Right atrium auricular region (tissue), 2 donors: Measurements from ENCODE around the gene CRIP2. TPM values are rescaled to one million over a fixed set of nuclear protein-coding genes. Genes with fewer than 3 reads are reported as not detected.

Experiments
- DNase-seq: peaks from one replicate; pipeline ENCODE4 v3.0.0-alpha.2; 2019; ENCODE audit warnings: low spot score
- H3K27ac ChIP-seq, 2 donors: fragments of 200-600 bp; sonication (generic); 1 replicate in 1 of 2; 2 replicates in 1 of 2; pipeline ENCODE4 v1.5.1; 2016 to 2019
- H3K27me3 ChIP-seq, 2 donors: fragments of 200-600 bp; sonication (generic); one replicate each; pipeline versions ENCODE4 v1.5.1 to v1.6.0; 2017 to 2019
- H3K36me3 ChIP-seq: fragments of 200-600 bp; sonication (generic); one replicate; pipeline ENCODE4 v1.5.1; 2016
- H3K4me1 ChIP-seq, 2 donors: fragments of 200-600 bp; sonication (generic); one replicate each; pipeline versions ENCODE4 v1.5.1 to v1.6.0; 2017 to 2019
- H3K4me3 ChIP-seq, 2 donors: fragments of 200-600 bp; sonication (generic); 1 replicate in 1 of 2; 2 replicates in 1 of 2; pipeline ENCODE4 v1.5.1; 2017 to 2019; ENCODE audit warnings: mild to moderate bottlenecking in 1 of 2, moderate library complexity in 1 of 2
- H3K9me3 ChIP-seq, 2 donors: fragments of 200-600 bp; sonication (generic); one replicate each; pipeline ENCODE4 v1.5.1; 2019
- CTCF ChIP-seq, 2 donors: fragments of 200-600 bp; sonication (generic); IDR thresholded peaks; one replicate each; pipeline ENCODE4 v1.5.1; 2019; ENCODE audit warnings: antibody characterized with exemption in 2 of 2
- total RNA-seq, 2 donors: library from RNA; depleted of rRNA; stranded (reverse); fragments of >200 nt; gene quantifications; one replicate each; pipeline ENCODE4 v1.1.0, GENCODE V29; 2016

Gene CRIP2
- total RNA-seq, 2 donors from 2014 or later: 831 to 1,272 TPM

- Histone ChIP-seq H3K27ac (peak overlapping the region; percentile 95 to 98), H3K36me3 (no peaks in the 10 kb centered on the region), H3K27me3 (no peaks in the 10 kb centered on the region)
Observed at GRCh38 chr14:105488781-105489541, 14.3 kb downstream of the CRIP2 start.

DNA sequence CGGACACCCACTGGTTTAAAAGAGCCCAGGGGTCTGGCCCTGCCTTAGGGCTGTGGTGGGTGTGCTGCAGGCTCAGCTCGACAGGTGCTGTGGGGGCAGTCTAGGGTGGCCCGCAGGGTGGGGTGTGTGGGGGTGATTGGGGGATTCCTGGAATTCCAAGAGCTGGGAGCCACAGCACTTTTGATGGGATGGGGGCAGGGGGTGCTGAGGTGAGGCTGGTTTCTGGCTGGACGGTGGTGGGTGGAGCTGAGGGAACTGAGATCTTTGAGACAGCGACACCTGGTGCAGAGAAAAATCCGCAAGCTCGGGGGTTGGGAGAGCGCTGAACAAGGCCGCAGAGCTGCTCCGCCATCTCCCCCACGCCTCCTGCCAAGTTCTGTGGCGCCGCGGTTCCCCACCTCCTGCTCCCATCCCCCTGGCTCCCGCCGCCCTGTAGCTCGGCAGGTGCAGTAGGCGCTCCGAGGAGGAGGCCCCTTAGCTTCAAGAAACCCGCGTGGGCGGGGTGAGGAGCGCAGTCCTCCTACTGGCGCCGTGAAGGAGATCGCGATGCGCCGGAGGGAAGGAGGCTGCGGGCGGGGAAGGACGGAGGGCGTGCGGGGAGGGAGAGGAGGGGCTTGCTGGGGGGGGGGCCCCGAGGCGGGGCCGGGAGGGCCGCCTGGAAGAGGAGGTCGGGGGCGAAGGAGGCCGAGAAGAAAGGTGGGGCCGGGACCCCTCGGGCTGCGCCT lies 15.1 kb downstream of the CRIP2 start:
- H3K36me3 ChIP-seq: no peaks in the 10 kb centered on the region
- H3K4me3 ChIP-seq: peak overlapping the region; percentile 50 to 69
- H3K9me3 ChIP-seq: no peaks in the 10 kb centered on the region
- H3K27me3 ChIP-seq: no peaks in the 10 kb centered on the region
- H3K27ac ChIP-seq: peak overlapping the region; percentile 95 to 98
- DNase-seq: peak; percentile 89
- H3K4me1 ChIP-seq: peaks cover 0 to 68% of the 10 kb centered on the region in 2 donors
- peak; percentile 47 to 74 for TF ChIP-seq CTCF (IDR thresholded peaks at IDR 0.05)

More at GRCh38 chr14:105488781-105489541, 14.3 kb downstream of the CRIP2 start:
- DNase-seq: peak; percentile 65
- no peak for TF ChIP-seq CTCF (IDR thresholded peaks at IDR 0.05)
- no peaks in the 10 kb centered on the region for H3K9me3 ChIP-seq
- peaks cover 0 to 75% of the 10 kb centered on the region in 2 donors for H3K4me1 ChIP-seq
- H3K4me3 ChIP-seq: peak overlapping the region; percentile 62 to 69

DNA sequence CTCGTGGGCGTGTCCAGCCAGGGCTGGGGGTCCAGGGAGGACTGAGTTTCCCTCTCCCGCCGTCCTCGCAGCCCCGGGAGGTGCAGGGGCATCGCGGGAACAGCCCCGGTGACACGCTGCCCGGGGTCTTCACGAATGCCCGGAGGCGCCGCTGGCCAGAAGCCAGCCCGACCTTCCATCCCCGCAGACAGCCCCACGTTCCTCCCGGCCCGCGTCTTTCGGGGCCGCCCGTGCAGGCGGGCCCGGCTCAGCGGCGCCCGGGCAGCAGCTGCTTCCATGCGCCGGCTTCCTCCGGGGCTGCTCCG lies 15.6 kb downstream of the CRIP2 start:
- DNase-seq: no peak

GRCh38 chr14:105490572-105491365 lies 16.1 kb downstream of the CRIP2 start, which contains the start of gene TEDC1:
Gene TEDC1 (plus strand): TSS chr14:105491246. CDS start chr14:105491376, 130 bp downstream.
- peaks cover 0 to 57% of the 10 kb centered on the region in 2 donors for H3K4me1 ChIP-seq
- peak; percentile 86 to 94 for TF ChIP-seq CTCF (IDR thresholded peaks at IDR 0.05)
- no peaks in the 10 kb centered on the region for H3K36me3 ChIP-seq
- H3K27ac ChIP-seq: peak within 1 kb of the TSS; percentile 95 to 98
- no peaks in the 10 kb centered on the region for H3K9me3 ChIP-seq
- peak within 1 kb of the TSS; percentile 59 to 74 for H3K4me3 ChIP-seq
- H3K27me3 ChIP-seq: no peaks in the 10 kb centered on the region
- DNase-seq: peak; percentile 100

More for the DNA sequence above, 15.6 kb downstream of the CRIP2 start:
- H3K27ac ChIP-seq: peak overlapping the region; percentile 95 to 98
- peak overlapping the region; percentile 50 to 69 for H3K4me3 ChIP-seq
- peaks cover 0 to 63% of the 10 kb centered on the region in 2 donors for H3K4me1 ChIP-seq
- no peaks in the 10 kb centered on the region for H3K27me3 ChIP-seq
- H3K9me3 ChIP-seq: no peaks in the 10 kb centered on the region
- TF ChIP-seq CTCF (IDR thresholded peaks at IDR 0.05): no peak
- no peaks in the 10 kb centered on the region for H3K36me3 ChIP-seq

DNA sequence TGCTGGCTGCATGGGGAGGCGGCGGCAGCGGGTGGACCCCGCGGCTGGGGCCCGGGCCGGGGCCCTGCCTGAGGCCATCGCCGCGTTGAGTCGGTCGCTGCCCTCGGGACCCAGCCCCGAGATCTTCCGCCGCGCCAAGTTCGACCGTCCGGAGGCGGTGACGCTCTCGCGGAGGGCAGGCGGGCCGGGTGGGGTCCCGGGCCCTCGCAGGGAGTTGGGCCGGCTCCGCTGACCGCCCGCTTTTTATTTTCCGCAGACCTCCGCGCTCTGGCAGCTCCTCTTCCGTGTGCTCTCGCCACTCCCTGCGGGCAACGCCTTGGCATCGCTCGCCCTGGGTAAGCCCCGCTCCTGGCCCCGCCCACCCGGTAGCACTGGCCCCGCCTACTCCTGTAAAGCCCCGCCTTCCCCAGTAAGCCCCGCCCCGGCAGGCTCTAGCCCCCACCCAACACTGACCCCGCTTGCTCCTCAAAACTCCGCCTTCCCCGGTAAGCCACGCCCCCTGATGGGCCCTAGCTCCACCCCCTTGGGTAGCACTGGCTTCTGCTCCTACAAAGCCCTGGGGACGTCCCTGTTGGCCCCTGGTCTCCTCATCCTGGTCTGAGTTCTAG lies 16.8 kb downstream of the CRIP2 start:
- peaks cover 0 to 50% of the 10 kb centered on the region in 2 donors for H3K4me1 ChIP-seq

More for the DNA sequence above, 16.8 kb downstream of the CRIP2 start:
- no peaks in the 10 kb centered on the region for H3K36me3 ChIP-seq
- peak overlapping the region; percentile 78 to 98 for H3K27ac ChIP-seq
- no peaks in the 10 kb centered on the region for H3K9me3 ChIP-seq
- TF ChIP-seq CTCF (IDR thresholded peaks at IDR 0.05): no peak
- peak overlapping the region; percentile 59 to 74 for H3K4me3 ChIP-seq
- no peaks in the 10 kb centered on the region for H3K27me3 ChIP-seq
- DNase-seq: peak; percentile 75
